Measurements from ENCODE around the gene RNU6-1. TPM values are rescaled to one million over a fixed set of nuclear protein-coding genes. Genes with fewer than 3 reads are reported as not detected.

Gene RNU6-1
- total and polyA plus RNA-seq, 7 donors = not detected

GRCh38 chr15:67870868-67871408 lies 31.1 kb upstream of the RNU6-1 start:
- H3K36me3 ChIP-seq (ENCODE audit: insufficient read depth in 1 of 2, low read depth in 1 of 2) = no peaks in the 10 kb centered on the region
- no peaks in the 10 kb centered on the region for H3K27me3 ChIP-seq (ENCODE audit: insufficient read depth in 3 of 3, low read length in 2 of 3)
- DNase-seq (no peak), ATAC-seq (no peak)
- no peak overlapping the region for H3K4me3 ChIP-seq
- H3K27ac ChIP-seq = no peak overlapping the region
- H3K4me1 ChIP-seq = no peaks in the 10 kb centered on the region
- intact Hi-C loops (cut with DNase I) = no loop called here
- TF ChIP-seq CTCF (IDR thresholded peaks at IDR 0.05) = no peak
- peaks cover 11% of the 10 kb centered on the region for H3K9me3 ChIP-seq

- Histone ChIP-seq H3K4me3 (no peak overlapping the region), H3K4me1 (no peaks in the 10 kb centered on the region), H3K27ac (no peak overlapping the region), H3K36me3 (ENCODE audit: insufficient read depth in 1 of 2, low read depth in 1 of 2) (no peaks in the 10 kb centered on the region), H3K9me3 (peaks cover 11% of the 10 kb centered on the region), H3K27me3 (ENCODE audit: insufficient read depth in 3 of 3, low read length in 2 of 3) (no peaks in the 10 kb centered on the region)
- no peak for ATAC-seq
- TF ChIP-seq CTCF (IDR thresholded peaks at IDR 0.05) = no peak
- intact Hi-C loops (cut with DNase I) = loop anchor here in 1 of 2 donors (10.0 kb wide), 1 partner anchor 185 kb away; the partner anchor contains the start of gene PIAS1
- WGBS, 3 donors = 93 to 94% (median 94%) methylated on average over 3 of the region's 3 CpGs
- DNase-seq = no peak
These were observed 29.9 kb upstream of the RNU6-1 start for GRCh38 chr15:67869701-67870100.

GRCh38 chr15:67865766-67866165 lies 25.9 kb upstream of the RNU6-1 start:
- intact Hi-C loops (cut with DNase I) = loop anchor here in 1 of 2 donors (10.0 kb wide), 1 partner anchor 189 kb away; the partner anchor contains the start of gene PIAS1
- Histone ChIP-seq H3K4me3 (no peak overlapping the region), H3K36me3 (ENCODE audit: insufficient read depth in 1 of 2, low read depth in 1 of 2) (no peaks in the 10 kb centered on the region), H3K27me3 (ENCODE audit: insufficient read depth in 3 of 3, low read length in 2 of 3) (no peaks in the 10 kb centered on the region), H3K27ac (no peak overlapping the region), H3K4me1 (peaks cover 3% of the 10 kb centered on the region), H3K9me3 (no peaks in the 10 kb centered on the region)
- 45 to 52% (median 46%) methylated on average over 4 of the region's 4 CpGs for WGBS, 3 donors
- no peak for DNase-seq
- TF ChIP-seq CTCF (IDR thresholded peaks at IDR 0.05) = no peak
- no peak for ATAC-seq

- intact Hi-C loops (cut with DNase I) = loop anchor here in 1 of 2 donors (10.0 kb wide), 1 partner anchor 189 kb away; the partner anchor contains the start of gene PIAS1
- 21 to 50% (median 35%) methylated on average over 3 of the region's 3 CpGs for WGBS, 3 donors
These were observed 25.5 kb upstream of the RNU6-1 start for GRCh38 chr15:67865331-67865730.

More at GRCh38 chr15:67865331-67865730, 25.5 kb upstream of the RNU6-1 start:
- Histone ChIP-seq H3K9me3 (no peaks in the 10 kb centered on the region), H3K27me3 (ENCODE audit: insufficient read depth in 3 of 3, low read length in 2 of 3) (no peaks in the 10 kb centered on the region), H3K4me3 (no peak overlapping the region), H3K27ac (no peak overlapping the region), H3K4me1 (peaks cover 3% of the 10 kb centered on the region), H3K36me3 (ENCODE audit: insufficient read depth in 1 of 2, low read depth in 1 of 2) (no peaks in the 10 kb centered on the region)
- no peak for TF ChIP-seq CTCF (IDR thresholded peaks at IDR 0.05)
- ATAC-seq (no peak), DNase-seq (no peak)
